ENCODE results near the gene MDFI.

- no peak for TF ChIP-seq CTCF (IDR thresholded peaks at IDR 0.05)
- TF ChIP-seq POLR2A (IDR thresholded peaks at IDR 0.05): no peak
Measured at GRCh38 chr6:41702771-41703494, 64.7 kb downstream of the MDFI start.

Data from testis (tissue), 2 donors.